DND-41 (cell line): ENCODE results near the gene GSAP.

Experiments
- ATAC-seq: fragments of 200-7000 bp; cut with Tn5 transposase; 3 replicates; pipeline ENCODE4 v1.9.1; 2021; ENCODE audit warnings: low read depth; ENCODE audit not compliant: insufficient read depth
- DNase-seq: peaks from one replicate; pipeline ENCODE4 v3.0.0-alpha.2; 2020
- H2AFZ ChIP-seq: 2 replicates; pipeline ENCODE4 v1.6.0; 2012; ENCODE audit warnings: low read depth, low read length
- H3K27ac ChIP-seq: 2 replicates; pipeline ENCODE4 v1.5.1; 2012; ENCODE audit warnings: low read length, inconsistent platforms
- H3K27me3 ChIP-seq: fragments of 200-600 bp; sonication (generic); 2 replicates; pipeline ENCODE4 v1.6.0; 2012; ENCODE audit warnings: low read length, mild to moderate bottlenecking, inconsistent platforms; ENCODE audit not compliant: insufficient read depth, poor library complexity
- H3K36me3 ChIP-seq: 2 replicates; pipeline ENCODE4 v1.5.1; 2012; ENCODE audit warnings: low read length, inconsistent platforms; ENCODE audit not compliant: insufficient read depth
- H3K4me1 ChIP-seq: 2 replicates; pipeline ENCODE4 v1.5.1; 2012; ENCODE audit warnings: mild to moderate bottlenecking, low read length; ENCODE audit not compliant: insufficient read depth
- H3K4me2 ChIP-seq: 2 replicates; pipeline ENCODE4 v1.6.0; 2012; ENCODE audit warnings: mild to moderate bottlenecking, moderate library complexity, low read length, inconsistent platforms; ENCODE audit not compliant: insufficient read depth
- H3K4me3 ChIP-seq, 2 experiments: fragments of 200-600 bp in 1 of 2; shearing (Covaris generic) in 1 of 2; 2 replicates each; pipeline ENCODE4 v1.5.1; 2012 to 2016; ENCODE audit warnings: inconsistent platforms in 2 of 2, low read length in 2 of 2, mild to moderate bottlenecking in 2 of 2, low read depth in 1 of 2, moderate library complexity in 1 of 2
- H3K79me2 ChIP-seq: 2 replicates; pipeline ENCODE4 v1.6.0; 2012; ENCODE audit warnings: low read length, inconsistent platforms; ENCODE audit not compliant: insufficient read depth
- H3K9ac ChIP-seq: 2 replicates; pipeline ENCODE4 v1.6.0; 2012; ENCODE audit warnings: low read depth, mild to moderate bottlenecking, inconsistent platforms, low read length, moderate library complexity
- H3K9me3 ChIP-seq: 2 replicates; pipeline ENCODE4 v1.5.1; 2012; ENCODE audit warnings: low read length, moderate library complexity, mild to moderate bottlenecking, inconsistent platforms; ENCODE audit not compliant: insufficient read depth, severe bottlenecking
- H4K20me1 ChIP-seq: 2 replicates; pipeline ENCODE4 v1.6.0; 2012; ENCODE audit warnings: low read length; ENCODE audit not compliant: insufficient read depth
- EZH2 ChIP-seq: IDR thresholded peaks from 3 replicates; pipeline ENCODE4 v1.6.1; 2012; ENCODE audit warnings: borderline replicate concordance, low read depth, mild to moderate bottlenecking, moderate library complexity, low read length, inconsistent platforms; ENCODE audit not compliant: severe bottlenecking
- TF ChIP-seq, protein P1 (sequence below): IDR thresholded peaks from 2 replicates; pipeline ENCODE4 v1.5.1; 2012; ENCODE audit warnings: borderline replicate concordance, low read length, moderate library complexity, mild to moderate bottlenecking; ENCODE audit not compliant: poor library complexity, severe bottlenecking; ENCODE audit errors: extremely low read depth

The GSAP gene

DNA sequence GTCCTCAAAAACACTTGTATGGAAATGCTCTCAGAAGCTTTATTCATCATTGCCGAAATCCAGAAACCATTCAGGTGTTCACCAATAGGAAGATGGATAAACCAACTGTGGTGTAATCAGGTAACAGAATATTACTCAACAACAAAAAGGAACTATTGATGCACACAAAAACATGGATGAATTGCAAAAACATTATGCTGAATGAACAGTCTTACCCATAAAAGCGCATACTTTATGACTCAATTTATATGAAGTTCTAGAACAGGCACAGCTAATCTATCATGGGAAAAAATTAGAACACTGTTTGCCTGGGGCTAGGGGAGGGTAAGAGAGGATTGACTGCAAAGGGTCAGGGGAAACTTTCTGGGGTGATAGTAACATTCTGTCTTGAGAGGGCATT is 26.9 kb upstream of the GSAP start:
- Histone ChIP-seq H3K4me3 (no peak overlapping the region), H3K27me3 (no peaks in the 10 kb centered on the region), H4K20me1 (no peaks in the 10 kb centered on the region), H3K79me2 (no peaks in the 10 kb centered on the region), H3K27ac (no peak overlapping the region), H3K4me2 (no peak overlapping the region), H2AFZ (no peak overlapping the region), H3K9me3 (no peaks in the 10 kb centered on the region), H3K9ac (no peak overlapping the region), H3K4me1 (no peaks in the 10 kb centered on the region), H3K36me3 (no peaks in the 10 kb centered on the region)
- ATAC-seq (no peak), DNase-seq (no peak)
- TF ChIP-seq, protein P1, sequence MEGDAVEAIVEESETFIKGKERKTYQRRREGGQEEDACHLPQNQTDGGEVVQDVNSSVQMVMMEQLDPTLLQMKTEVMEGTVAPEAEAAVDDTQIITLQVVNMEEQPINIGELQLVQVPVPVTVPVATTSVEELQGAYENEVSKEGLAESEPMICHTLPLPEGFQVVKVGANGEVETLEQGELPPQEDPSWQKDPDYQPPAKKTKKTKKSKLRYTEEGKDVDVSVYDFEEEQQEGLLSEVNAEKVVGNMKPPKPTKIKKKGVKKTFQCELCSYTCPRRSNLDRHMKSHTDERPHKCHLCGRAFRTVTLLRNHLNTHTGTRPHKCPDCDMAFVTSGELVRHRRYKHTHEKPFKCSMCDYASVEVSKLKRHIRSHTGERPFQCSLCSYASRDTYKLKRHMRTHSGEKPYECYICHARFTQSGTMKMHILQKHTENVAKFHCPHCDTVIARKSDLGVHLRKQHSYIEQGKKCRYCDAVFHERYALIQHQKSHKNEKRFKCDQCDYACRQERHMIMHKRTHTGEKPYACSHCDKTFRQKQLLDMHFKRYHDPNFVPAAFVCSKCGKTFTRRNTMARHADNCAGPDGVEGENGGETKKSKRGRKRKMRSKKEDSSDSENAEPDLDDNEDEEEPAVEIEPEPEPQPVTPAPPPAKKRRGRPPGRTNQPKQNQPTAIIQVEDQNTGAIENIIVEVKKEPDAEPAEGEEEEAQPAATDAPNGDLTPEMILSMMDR: no peak
- TF ChIP-seq EZH2: no peak

DNA sequence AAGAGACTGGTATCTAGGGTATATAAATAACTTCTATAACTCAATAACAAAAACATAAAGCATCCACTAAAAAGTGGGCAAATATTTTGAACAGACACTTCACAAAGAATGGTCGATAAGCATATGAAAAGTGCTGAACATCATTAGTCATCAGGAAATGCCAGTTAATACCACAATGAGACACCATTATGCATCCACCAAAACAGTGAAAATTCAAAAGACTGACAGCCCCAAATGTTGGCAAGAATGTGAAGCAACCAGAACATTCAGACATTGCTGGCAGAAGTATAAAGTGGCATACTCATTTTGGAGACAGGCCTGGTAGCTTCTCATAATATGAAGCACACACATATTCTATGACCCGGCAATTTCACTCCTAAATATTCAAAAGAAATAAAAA is 26.5 kb upstream of the GSAP start:
- no peak overlapping the region for H3K4me2 ChIP-seq
- DNase-seq: no peak
- H3K4me1 ChIP-seq: no peaks in the 10 kb centered on the region
- no peak overlapping the region for H3K4me3 ChIP-seq
- H2AFZ ChIP-seq: no peak overlapping the region
- no peaks in the 10 kb centered on the region for H3K27me3 ChIP-seq
- TF ChIP-seq, protein P1: no peak
- TF ChIP-seq EZH2: no peak
- H3K9me3 ChIP-seq: no peaks in the 10 kb centered on the region
- H3K9ac ChIP-seq: no peak overlapping the region
- ATAC-seq: no peak
- H3K79me2 ChIP-seq: no peaks in the 10 kb centered on the region
- H3K27ac ChIP-seq: no peak overlapping the region
- no peaks in the 10 kb centered on the region for H4K20me1 ChIP-seq
- H3K36me3 ChIP-seq: no peaks in the 10 kb centered on the region

DNA sequence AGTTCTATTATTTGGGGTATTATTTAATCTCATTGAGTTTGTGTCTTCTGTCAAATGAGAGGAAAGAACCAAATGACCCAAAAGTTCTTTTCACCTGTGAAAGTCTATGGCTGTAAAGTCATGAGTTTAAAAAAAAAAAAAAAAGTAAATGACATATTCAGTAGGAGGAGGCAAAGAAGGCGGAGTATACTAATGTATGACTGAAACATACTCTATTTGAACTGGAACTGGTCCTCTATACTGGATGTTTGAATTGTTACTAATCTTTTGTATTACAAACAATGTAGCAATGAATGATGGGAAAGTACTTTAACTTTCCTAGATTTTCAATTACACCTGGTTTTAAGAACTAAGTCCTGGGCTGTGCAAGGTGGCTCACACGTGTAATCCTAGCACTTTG is 24.9 kb upstream of the GSAP start:
- Histone ChIP-seq H3K79me2 (no peaks in the 10 kb centered on the region), H3K27me3 (no peaks in the 10 kb centered on the region), H3K4me2 (no peak overlapping the region), H2AFZ (no peak overlapping the region), H3K9ac (no peak overlapping the region), H3K4me1 (no peaks in the 10 kb centered on the region), H3K36me3 (no peaks in the 10 kb centered on the region), H3K9me3 (no peaks in the 10 kb centered on the region), H4K20me1 (no peaks in the 10 kb centered on the region), H3K4me3 (no peak overlapping the region), H3K27ac (no peak overlapping the region)
- no peak for DNase-seq
- ATAC-seq: no peak
- TF ChIP-seq EZH2: no peak
- TF ChIP-seq, protein P1: no peak

DNA sequence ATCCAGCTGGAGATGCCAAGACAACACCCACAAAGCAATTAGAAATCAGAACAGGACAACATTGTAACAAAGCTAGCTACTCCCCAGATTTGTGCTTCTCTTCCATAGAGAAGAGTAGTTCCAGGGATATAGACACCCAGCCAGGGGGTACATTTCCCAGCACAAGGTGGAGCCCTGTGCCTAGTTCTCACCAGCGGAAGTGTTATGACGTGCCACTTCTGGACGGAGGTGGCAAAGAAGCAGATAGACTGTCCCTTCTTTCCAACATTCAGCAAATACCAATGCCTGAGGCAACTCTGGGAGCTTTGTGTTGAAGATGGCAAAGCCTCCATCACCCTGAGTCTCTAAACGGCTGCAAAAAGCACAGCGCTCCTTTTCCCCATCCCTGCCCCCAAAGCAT is 23.4 kb upstream of the GSAP start:
- DNase-seq (no peak), ATAC-seq (no peak)
- H4K20me1 ChIP-seq: no peaks in the 10 kb centered on the region
- no peak overlapping the region for H3K4me3 ChIP-seq
- no peaks in the 10 kb centered on the region for H3K27me3 ChIP-seq
- no peaks in the 10 kb centered on the region for H3K36me3 ChIP-seq
- no peaks in the 10 kb centered on the region for H3K4me1 ChIP-seq
- no peak overlapping the region for H2AFZ ChIP-seq
- no peak overlapping the region for H3K9ac ChIP-seq
- H3K4me2 ChIP-seq: no peak overlapping the region
- H3K79me2 ChIP-seq: no peaks in the 10 kb centered on the region
- no peak overlapping the region for H3K27ac ChIP-seq
- no peaks in the 10 kb centered on the region for H3K9me3 ChIP-seq
- TF ChIP-seq EZH2: no peak
- TF ChIP-seq, protein P1: no peak
